Esophagus (tissue), 2 donors: Measurements from ENCODE around the gene CDH20. TPM values are rescaled to one million over a fixed set of nuclear protein-coding genes. Genes with fewer than 3 reads are reported as not detected.

Source experiments
- H3K27ac ChIP-seq, 2 donors: one replicate each; pipeline ENCODE4 v1.5.1; 2013; ENCODE audit warnings: low read depth in 2 of 2, mild to moderate bottlenecking in 2 of 2, inconsistent platforms in 1 of 2, low read length in 1 of 2, moderate library complexity in 1 of 2
- H3K27me3 ChIP-seq, 2 donors: one replicate each; pipeline ENCODE4 v1.6.1; 2013; ENCODE audit warnings: low read length in 2 of 2, control low read depth in 1 of 2, mild to moderate bottlenecking in 1 of 2; ENCODE audit not compliant: insufficient read depth in 2 of 2, control insufficient read depth in 1 of 2
- H3K36me3 ChIP-seq, 2 donors: one replicate each; pipeline ENCODE4 v1.6.1; 2013; ENCODE audit warnings: low read length in 1 of 2; ENCODE audit not compliant: control insufficient read depth in 2 of 2, insufficient read depth in 2 of 2
- H3K4me1 ChIP-seq, 2 donors: one replicate each; pipeline ENCODE4 v1.6.1; 2013; ENCODE audit warnings: low read length in 1 of 2; ENCODE audit not compliant: control insufficient read depth in 2 of 2, insufficient read depth in 2 of 2
- H3K4me3 ChIP-seq, 2 donors: one replicate each; pipeline ENCODE4 v1.5.1; 2013; ENCODE audit warnings: low read length in 2 of 2, mild to moderate bottlenecking in 2 of 2, low read depth in 1 of 2, moderate library complexity in 1 of 2
- H3K9me3 ChIP-seq, 2 donors: one replicate each; pipeline ENCODE4 v1.6.1; 2013; ENCODE audit warnings: mild to moderate bottlenecking in 2 of 2, low read depth in 1 of 2, low read length in 1 of 2, moderate library complexity in 1 of 2; ENCODE audit not compliant: control insufficient read depth in 2 of 2, insufficient read depth in 1 of 2
- WGBS, 2 donors: extraction: QIAGEN DNeasy Blood & Tissue Kit; methylation state at CpG; one replicate each; pipeline ENCODE4 v1.1.7; 2013; 5-methylcytosine and 5-hydroxymethylcytosine counted together
- polyA plus RNA-seq, 2 donors: library from polyadenylated mRNA; stranded (reverse); fragments of 200-250 nt; gene quantifications; one replicate each; pipeline ENCODE4 v1.2.3, GENCODE V29; 2013
- donor health status: healthy with polysubstance abuse.
- donor health status: Bipolar disorder and iron deficiency.

The CDH20 gene
- under 1 TPM in 1 of 2 donors, not detected in 1; 0.21 TPM for polyA plus RNA-seq

- Histone ChIP-seq H3K27me3 (no peaks in the 10 kb centered on the region), H3K4me1 (peaks cover 3 to 5% of the 10 kb centered on the region in 2 donors), H3K36me3 (no peaks in the 10 kb centered on the region), H3K9me3 (no peaks in the 10 kb centered on the region), H3K27ac (no peak within 1 kb of the TSS), H3K4me3 (peak within 1 kb of the TSS; percentile 0 to 21)
- WGBS, 2 donors = 4% methylated on average over 31 to 32 of the region's 32 CpGs
Measured at GRCh38 chr18:61333271-61333745, at the start of gene CDH20. Gene CDH20 (plus strand): TSS chr18:61333430.

- no peak overlapping the region for H3K4me3 ChIP-seq
- no peak overlapping the region for H3K27ac ChIP-seq
- H3K9me3 ChIP-seq = peaks cover 0 to 3% of the 10 kb centered on the region in 2 donors
- H3K4me1 ChIP-seq = no peaks in the 10 kb centered on the region
- WGBS, 2 donors = 75 to 82% methylated on average over 4 of the region's 4 CpGs
- no peaks in the 10 kb centered on the region for H3K36me3 ChIP-seq
- no peaks in the 10 kb centered on the region for H3K27me3 ChIP-seq
Measured at GRCh38 chr18:61284039-61284438, 49.2 kb upstream of the CDH20 start.

GRCh38 chr18:61285777-61286176, 47.5 kb upstream of the CDH20 start:
- Histone ChIP-seq H3K4me1 (no peaks in the 10 kb centered on the region), H3K9me3 (peaks cover 0 to 3% of the 10 kb centered on the region in 2 donors), H3K4me3 (no peak overlapping the region), H3K36me3 (no peaks in the 10 kb centered on the region), H3K27ac (no peak overlapping the region), H3K27me3 (no peaks in the 10 kb centered on the region)
- WGBS, 2 donors = 75 to 78% methylated on average over 2 of the region's 2 CpGs

- WGBS, 2 donors = 58 to 76% methylated on average over 4 of the region's 4 CpGs
- H3K27me3 ChIP-seq = no peaks in the 10 kb centered on the region
Measured at GRCh38 chr18:61286867-61287266, 46.4 kb upstream of the CDH20 start.

GRCh38 chr18:61290616-61291015, 42.6 kb upstream of the CDH20 start:
- 76 to 91% methylated on average over 5 of the region's 5 CpGs for WGBS, 2 donors
- no peaks in the 10 kb centered on the region for H3K4me1 ChIP-seq
- H3K4me3 ChIP-seq = no peak overlapping the region
- no peaks in the 10 kb centered on the region for H3K9me3 ChIP-seq
- H3K36me3 ChIP-seq = no peaks in the 10 kb centered on the region
- no peaks in the 10 kb centered on the region for H3K27me3 ChIP-seq
- no peak overlapping the region for H3K27ac ChIP-seq

More at GRCh38 chr18:61286867-61287266, 46.4 kb upstream of the CDH20 start:
- H3K4me3 ChIP-seq = no peak overlapping the region
- no peak overlapping the region for H3K27ac ChIP-seq
- no peaks in the 10 kb centered on the region for H3K4me1 ChIP-seq
- peaks cover 0 to 3% of the 10 kb centered on the region in 2 donors for H3K9me3 ChIP-seq
- no peaks in the 10 kb centered on the region for H3K36me3 ChIP-seq

- 59 to 69% methylated on average over 4 of the region's 4 CpGs for WGBS, 2 donors
- H3K36me3 ChIP-seq = no peaks in the 10 kb centered on the region
- H3K27ac ChIP-seq = no peak overlapping the region
- no peak overlapping the region for H3K4me3 ChIP-seq
- H3K9me3 ChIP-seq = no peaks in the 10 kb centered on the region
- no peaks in the 10 kb centered on the region for H3K27me3 ChIP-seq
- H3K4me1 ChIP-seq = no peaks in the 10 kb centered on the region
Measured at GRCh38 chr18:61292280-61293035, 40.8 kb upstream of the CDH20 start.

GRCh38 chr18:61295153-61295552, 38.1 kb upstream of the CDH20 start:
- no peaks in the 10 kb centered on the region for H3K9me3 ChIP-seq
- no peaks in the 10 kb centered on the region for H3K4me1 ChIP-seq
- H3K4me3 ChIP-seq = no peak overlapping the region
- H3K27me3 ChIP-seq = no peaks in the 10 kb centered on the region
- 78 to 89% methylated on average over 1 of the region's 1 CpG for WGBS, 2 donors
- H3K27ac ChIP-seq = no peak overlapping the region
- no peaks in the 10 kb centered on the region for H3K36me3 ChIP-seq

GRCh38 chr18:61308004-61308403, 25.2 kb upstream of the CDH20 start:
- H3K4me1 ChIP-seq = no peaks in the 10 kb centered on the region
- H3K36me3 ChIP-seq = no peaks in the 10 kb centered on the region
- H3K27ac ChIP-seq = no peak overlapping the region
- WGBS, 2 donors = 73 to 82% methylated on average over 3 of the region's 3 CpGs
- H3K27me3 ChIP-seq = no peaks in the 10 kb centered on the region
- H3K4me3 ChIP-seq = no peak overlapping the region
- H3K9me3 ChIP-seq = no peaks in the 10 kb centered on the region

GRCh38 chr18:61308795-61309393, 24.3 kb upstream of the CDH20 start:
- no peak overlapping the region for H3K27ac ChIP-seq
- WGBS, 2 donors = 74 to 86% methylated on average over 11 of the region's 11 CpGs
- H3K4me3 ChIP-seq = no peak overlapping the region
- no peaks in the 10 kb centered on the region for H3K9me3 ChIP-seq
- no peaks in the 10 kb centered on the region for H3K27me3 ChIP-seq
- H3K4me1 ChIP-seq = no peaks in the 10 kb centered on the region
- H3K36me3 ChIP-seq = no peaks in the 10 kb centered on the region
